Epithelial cell of esophagus (primary cell): Measurements from ENCODE around the gene IRS2.

Source experiments
- DNase-seq: peaks from one replicate; pipeline ENCODE4 v3.0.0; 2010; ENCODE audit warnings: low read depth
- H3K4me3 ChIP-seq: 2 replicates; pipeline ENCODE4 v1.5.1; 2011; ENCODE audit warnings: mild to moderate bottlenecking, low read length, control low read depth
- CTCF ChIP-seq: IDR thresholded peaks from 2 replicates; pipeline ENCODE4 v1.5.1; 2011; ENCODE audit warnings: low read depth, mild to moderate bottlenecking, low read length, control low read depth, inconsistent platforms; ENCODE audit not compliant: insufficient read depth; ENCODE audit errors: missing control alignments

IRS2 gene

GRCh38 chr13:109789262-109789661 is 2.9 kb upstream of the IRS2 start:
- no peak for TF ChIP-seq CTCF
- DNase-seq: no peak
- no peak overlapping the region for H3K4me3 ChIP-seq

GRCh38 chr13:109788372-109789111 is 2.2 kb upstream of the IRS2 start:
- no peak for TF ChIP-seq CTCF
- H3K4me3 ChIP-seq: no peak overlapping the region
- DNase-seq: no peak

- peak; percentile 35 for DNase-seq
- peak overlapping the region; percentile 60 for H3K4me3 ChIP-seq
- TF ChIP-seq CTCF: no peak
Measured at GRCh38 chr13:109787135-109787954, 962 bp upstream of the IRS2 start.

GRCh38 chr13:109785892-109786450 is 412 bp downstream of the IRS2 start:
- peak overlapping the region; percentile 57 for H3K4me3 ChIP-seq
- no peak for DNase-seq
- TF ChIP-seq CTCF: no peak

GRCh38 chr13:109785141-109785891 is 1.1 kb downstream of the IRS2 start:
- TF ChIP-seq CTCF: no peak
- peak overlapping the region; percentile 57 for H3K4me3 ChIP-seq
- peak; percentile 75 for DNase-seq

GRCh38 chr13:109784590-109785140 is 1.7 kb downstream of the IRS2 start:
- peak; percentile 29 for TF ChIP-seq CTCF
- peak; percentile 80 for DNase-seq
- peak overlapping the region; percentile 57 for H3K4me3 ChIP-seq
